Neutrophil (primary cell): ENCODE data around the gene CDH18.

Experiments used
- H3K27ac ChIP-seq: fragments of 200-600 bp; sonication (generic); 2 replicates; pipeline ENCODE4 v1.5.1; 2016; ENCODE audit warnings: mild to moderate bottlenecking, moderate library complexity
- H3K27me3 ChIP-seq: fragments of 200-600 bp; sonication (generic); 2 replicates; pipeline ENCODE4 v1.6.0; 2016; ENCODE audit warnings: mild to moderate bottlenecking
- H3K36me3 ChIP-seq: fragments of 200-600 bp; sonication (generic); 2 replicates; pipeline ENCODE4 v1.5.1; 2017
- H3K4me1 ChIP-seq, 2 experiments: fragments of 200-600 bp in 1 of 2; sonication (generic) in 1 of 2; 1 replicate in 1 of 2; 2 replicates in 1 of 2; pipeline versions ENCODE4 v1.5.1 to v1.6.1; 2013 to 2016; ENCODE audit warnings: low read depth in 1 of 2, low read length in 1 of 2, mild to moderate bottlenecking in 1 of 2, moderate library complexity in 1 of 2; ENCODE audit not compliant: control insufficient read depth in 1 of 2, insufficient read depth in 1 of 2
- H3K4me3 ChIP-seq, 2 experiments: fragments of 200-600 bp in 1 of 2; sonication (generic) in 1 of 2; 1 replicate in 1 of 2; 2 replicates in 1 of 2; pipeline ENCODE4 v1.5.1; 2013 to 2016; ENCODE audit warnings: low read depth in 1 of 2, low read length in 1 of 2, mild to moderate bottlenecking in 1 of 2, moderate library complexity in 1 of 2
- H3K9me3 ChIP-seq: fragments of 200-600 bp; sonication (generic); 2 replicates; pipeline ENCODE4 v1.5.1; 2016
- TF ChIP-seq, protein P1 (sequence below): fragments of 200-600 bp; sonication (generic); IDR thresholded peaks from 2 replicates; pipeline ENCODE4 v1.5.1; 2016; ENCODE audit warnings: antibody characterized with exemption

CDH18 gene

DNA sequence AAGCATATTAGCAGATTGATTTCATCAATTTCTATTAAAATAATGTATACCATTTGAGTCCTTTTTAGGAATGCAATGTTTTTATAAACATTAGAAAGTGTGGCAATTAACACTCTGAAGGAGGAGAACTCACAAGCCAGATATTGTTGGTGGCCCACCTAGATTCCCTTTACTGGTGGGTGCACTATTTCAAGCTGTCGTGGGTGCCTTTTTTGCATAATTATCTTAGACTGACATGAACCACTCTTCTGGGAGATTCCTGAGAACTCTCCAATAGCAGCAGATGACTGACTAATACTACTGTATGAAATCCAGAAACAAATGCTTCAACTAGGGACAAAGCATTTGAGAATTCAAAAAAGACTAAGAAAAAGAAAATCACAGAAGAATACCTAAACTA, 526.0 kb downstream of the CDH18 start:
- Histone ChIP-seq H3K36me3 (no peaks in the 10 kb centered on the region), H3K4me1 (no peaks in the 10 kb centered on the region), H3K27me3 (no peaks in the 10 kb centered on the region), H3K9me3 (no peaks in the 10 kb centered on the region), H3K27ac (no peak overlapping the region), H3K4me3 (no peak overlapping the region)
- TF ChIP-seq, protein P1, sequence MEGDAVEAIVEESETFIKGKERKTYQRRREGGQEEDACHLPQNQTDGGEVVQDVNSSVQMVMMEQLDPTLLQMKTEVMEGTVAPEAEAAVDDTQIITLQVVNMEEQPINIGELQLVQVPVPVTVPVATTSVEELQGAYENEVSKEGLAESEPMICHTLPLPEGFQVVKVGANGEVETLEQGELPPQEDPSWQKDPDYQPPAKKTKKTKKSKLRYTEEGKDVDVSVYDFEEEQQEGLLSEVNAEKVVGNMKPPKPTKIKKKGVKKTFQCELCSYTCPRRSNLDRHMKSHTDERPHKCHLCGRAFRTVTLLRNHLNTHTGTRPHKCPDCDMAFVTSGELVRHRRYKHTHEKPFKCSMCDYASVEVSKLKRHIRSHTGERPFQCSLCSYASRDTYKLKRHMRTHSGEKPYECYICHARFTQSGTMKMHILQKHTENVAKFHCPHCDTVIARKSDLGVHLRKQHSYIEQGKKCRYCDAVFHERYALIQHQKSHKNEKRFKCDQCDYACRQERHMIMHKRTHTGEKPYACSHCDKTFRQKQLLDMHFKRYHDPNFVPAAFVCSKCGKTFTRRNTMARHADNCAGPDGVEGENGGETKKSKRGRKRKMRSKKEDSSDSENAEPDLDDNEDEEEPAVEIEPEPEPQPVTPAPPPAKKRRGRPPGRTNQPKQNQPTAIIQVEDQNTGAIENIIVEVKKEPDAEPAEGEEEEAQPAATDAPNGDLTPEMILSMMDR = no peak

DNA sequence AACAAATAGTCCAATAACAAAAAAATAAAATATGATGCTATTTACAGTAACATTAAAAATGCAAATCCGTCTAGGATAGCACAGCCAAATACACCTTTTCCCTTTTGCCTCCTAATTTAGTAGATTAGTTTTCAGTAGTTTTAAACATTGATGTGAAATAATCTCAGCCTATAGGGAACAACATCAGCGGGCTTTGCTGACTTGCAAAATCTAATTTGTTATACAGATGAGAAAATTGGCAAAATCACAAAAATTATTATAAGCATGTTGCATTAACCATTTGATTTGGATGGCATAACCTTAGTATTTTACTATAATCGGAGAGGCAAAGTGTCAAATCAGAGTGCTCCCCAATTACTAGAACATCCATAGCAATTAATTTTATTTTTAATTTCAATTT, 563.5 kb downstream of the CDH18 start:
- Histone ChIP-seq H3K4me3 (no peak overlapping the region), H3K36me3 (no peaks in the 10 kb centered on the region), H3K4me1 (no peaks in the 10 kb centered on the region), H3K27ac (no peak overlapping the region), H3K9me3 (no peaks in the 10 kb centered on the region), H3K27me3 (no peaks in the 10 kb centered on the region)
- TF ChIP-seq, protein P1 = no peak
